IPS DF 4.7 (cell line): Measurements from ENCODE around the gene SYNDIG1.
"Not testable (repeated sequence)": the region's sequence is repeated elsewhere in the genome, so short reads cannot be mapped to it uniquely, and the experiment has no call there.

Experiments
- DNase-seq: peaks from one replicate; pipeline ENCODE4 v3.0.0-alpha.2; 2013; ENCODE audit warnings: low spot score; ENCODE audit errors: extremely low read depth

The SYNDIG1 gene

DNA sequence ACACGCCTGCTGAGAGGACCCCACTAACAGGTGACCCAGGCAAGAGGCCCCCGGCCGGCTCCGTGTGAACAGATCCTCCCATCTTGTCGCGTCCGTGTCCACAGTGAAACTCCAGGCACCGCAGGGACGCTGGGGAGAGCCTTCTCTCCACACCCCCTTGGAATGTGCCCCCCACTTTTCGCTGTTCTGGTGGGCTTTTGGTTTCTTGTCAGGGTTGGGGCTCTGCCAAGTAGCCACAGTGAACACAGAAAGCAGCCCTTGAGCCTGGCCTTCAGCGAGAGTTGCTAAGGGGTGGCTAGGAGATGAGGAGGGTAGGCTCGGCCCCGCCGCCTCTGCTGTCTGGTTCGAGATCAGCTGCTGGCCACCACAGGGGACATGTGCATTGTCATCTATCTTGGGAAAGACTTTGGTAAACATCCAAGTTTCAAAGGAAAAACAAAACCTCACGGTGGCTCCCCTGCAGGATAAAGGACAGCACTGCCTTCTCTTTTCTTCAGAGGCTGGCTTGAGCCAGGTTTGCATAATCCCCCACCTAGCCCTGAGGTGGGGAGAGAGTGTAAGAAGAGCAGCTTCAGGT is 22.7 kb downstream of the SYNDIG1 start:
- DNase-seq = no peak

GRCh38 chr20:24492698-24493097 is 23.3 kb downstream of the SYNDIG1 start:
- no peak for DNase-seq

GRCh38 chr20:24493181-24493580 is 23.8 kb downstream of the SYNDIG1 start:
- no peak for DNase-seq

DNA sequence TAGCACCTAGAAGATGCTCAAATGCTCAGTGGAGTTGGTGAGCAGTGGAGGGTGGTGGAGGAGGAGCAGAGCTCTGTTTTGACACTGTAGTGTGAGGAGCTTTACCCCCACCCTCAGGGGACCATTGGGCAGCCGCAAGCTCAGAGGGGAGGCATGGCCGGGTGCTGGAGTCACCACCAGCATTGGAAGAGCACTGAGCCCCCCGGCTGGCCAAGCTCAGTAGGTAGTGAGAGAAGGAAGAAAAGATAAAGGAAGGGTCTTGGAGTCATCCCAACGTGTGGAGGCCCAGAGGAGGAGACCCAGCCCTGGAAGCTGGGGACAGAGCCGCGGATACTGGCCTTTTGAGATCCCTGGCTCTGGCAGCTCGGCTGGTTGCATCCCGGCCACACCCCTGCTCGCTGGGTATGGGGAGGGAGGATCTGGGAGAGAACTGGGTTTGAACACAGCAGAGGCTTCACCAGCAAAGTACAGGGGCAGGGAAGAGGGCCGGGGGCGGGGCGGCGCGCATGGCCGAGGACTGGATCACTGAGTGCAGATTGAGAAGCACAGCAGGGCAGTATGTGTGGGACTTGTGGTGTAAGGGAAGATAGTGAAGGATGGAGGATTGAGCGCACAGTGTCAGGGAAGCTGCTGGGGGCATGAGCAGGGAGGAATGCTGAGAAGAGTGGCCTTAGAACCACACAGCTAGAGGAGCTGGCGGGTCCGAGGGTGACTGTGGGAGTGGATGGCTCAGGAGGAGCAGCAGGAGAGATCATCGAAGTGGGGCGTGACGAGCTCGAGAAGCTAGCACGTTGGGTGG is 24.4 kb downstream of the SYNDIG1 start:
- DNase-seq = no peak

GRCh38 chr20:24494460-24494920 is 25.1 kb downstream of the SYNDIG1 start:
- no peak for DNase-seq

GRCh38 chr20:24495266-24495665 is 25.8 kb downstream of the SYNDIG1 start:
- DNase-seq = no peak

DNA sequence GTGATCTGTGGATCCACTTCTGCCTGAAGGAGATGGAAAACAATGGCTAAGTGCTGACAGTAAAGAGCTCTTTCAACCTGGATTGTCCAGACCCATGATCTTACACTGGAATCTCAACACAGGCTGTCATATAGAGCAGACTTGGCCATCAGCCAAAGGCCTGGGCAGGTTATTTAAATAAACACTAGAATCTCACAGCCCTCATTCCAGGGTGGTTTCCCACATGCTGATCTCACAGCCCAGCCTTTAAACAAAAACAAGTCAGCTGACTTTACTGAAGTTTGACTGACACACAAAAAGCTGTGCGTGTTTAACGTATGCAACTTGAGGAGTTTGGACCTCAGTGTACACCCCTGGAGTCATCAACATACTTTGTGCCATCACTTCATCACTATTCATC is 28.4 kb downstream of the SYNDIG1 start:
- DNase-seq = no peak

GRCh38 chr20:24498641-24499040 is 29.2 kb downstream of the SYNDIG1 start:
- DNase-seq = no peak

GRCh38 chr20:24499472-24499871 is 30.0 kb downstream of the SYNDIG1 start:
- DNase-seq = no peak

DNA sequence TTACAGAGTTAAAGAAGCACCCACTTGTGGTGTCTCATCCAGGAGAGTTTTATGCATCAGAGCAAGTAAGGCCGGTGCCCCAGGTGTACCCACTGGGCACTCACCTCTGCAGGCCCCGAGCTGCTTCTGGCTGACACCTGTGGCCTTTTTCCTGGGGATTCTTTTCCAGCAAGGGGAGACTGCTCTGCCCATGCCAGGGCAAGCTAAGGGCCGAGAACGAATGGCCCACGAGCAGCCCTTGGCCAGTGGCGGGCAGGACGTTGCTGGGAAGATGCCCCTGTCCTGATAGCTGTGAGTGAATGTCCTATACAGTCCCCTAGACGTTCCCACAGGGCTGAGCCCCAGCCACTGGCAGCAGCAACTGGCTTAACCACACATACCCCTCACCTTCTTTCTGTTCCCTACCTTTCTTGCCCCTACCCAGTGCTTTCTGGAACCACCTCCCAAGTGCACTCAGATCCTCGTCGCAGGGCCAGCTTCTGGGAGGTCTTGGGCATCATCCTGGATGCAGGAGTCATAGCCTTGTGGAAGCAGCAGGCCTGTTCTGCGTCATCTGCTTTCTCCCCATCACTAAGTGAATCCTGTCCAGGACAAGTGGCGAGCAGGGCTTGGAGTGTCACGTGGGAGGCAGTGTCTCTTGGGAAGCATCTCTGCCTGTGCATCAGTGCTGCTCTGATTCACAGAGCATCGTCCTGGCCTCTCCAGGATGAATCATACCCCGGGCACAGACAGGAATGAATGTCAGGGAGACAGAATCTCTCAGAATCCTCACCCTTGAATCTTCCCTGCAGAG is 32.5 kb downstream of the SYNDIG1 start:
- no peak for DNase-seq

DNA sequence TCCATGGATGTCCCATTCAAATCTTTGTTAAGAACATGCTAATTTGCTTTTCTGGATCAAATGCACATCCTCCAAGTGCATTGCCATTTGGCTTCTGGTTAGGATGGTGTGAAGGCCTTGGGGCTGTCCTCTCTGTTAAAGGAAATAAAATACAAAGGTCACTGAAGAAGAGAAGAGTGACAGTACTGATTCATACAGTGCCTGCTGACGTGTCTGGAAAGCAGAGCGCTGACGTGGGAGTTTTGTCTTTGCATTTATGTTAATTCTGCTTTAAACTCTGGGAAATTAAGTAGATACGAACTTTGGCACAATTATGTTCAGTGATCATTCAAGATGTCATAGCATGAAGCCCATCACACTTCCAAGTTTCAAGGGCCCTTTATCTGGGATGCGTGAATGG is 33.2 kb downstream of the SYNDIG1 start:
- no peak for DNase-seq

DNA sequence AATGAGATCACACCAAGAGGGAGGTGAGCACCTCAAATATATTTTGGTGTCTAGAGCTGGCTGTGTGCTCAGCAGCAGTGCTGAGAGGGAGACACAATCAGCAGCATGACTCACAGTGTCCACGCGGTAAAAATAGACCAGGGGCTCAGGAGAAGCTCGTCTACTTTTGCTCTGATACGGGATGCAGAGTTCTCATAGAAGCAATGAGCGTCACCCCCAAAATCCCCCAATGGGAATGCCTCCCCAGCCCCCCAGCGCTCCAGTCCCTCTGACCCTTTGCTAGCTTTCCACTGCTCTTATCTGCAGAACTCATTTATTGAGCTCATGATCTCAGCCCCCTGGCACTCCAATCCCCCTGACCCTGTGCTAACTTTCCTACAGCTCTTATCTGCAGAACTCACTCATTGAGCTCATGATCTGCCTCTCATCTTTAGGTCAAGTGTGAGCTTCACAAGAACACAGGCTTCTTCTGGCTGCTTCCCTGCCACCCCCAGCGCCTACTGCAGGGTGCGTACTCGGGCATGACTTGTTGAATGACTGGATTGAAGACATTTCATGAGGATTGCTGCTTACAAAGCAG is 34.0 kb downstream of the SYNDIG1 start:
- DNase-seq = no peak

DNA sequence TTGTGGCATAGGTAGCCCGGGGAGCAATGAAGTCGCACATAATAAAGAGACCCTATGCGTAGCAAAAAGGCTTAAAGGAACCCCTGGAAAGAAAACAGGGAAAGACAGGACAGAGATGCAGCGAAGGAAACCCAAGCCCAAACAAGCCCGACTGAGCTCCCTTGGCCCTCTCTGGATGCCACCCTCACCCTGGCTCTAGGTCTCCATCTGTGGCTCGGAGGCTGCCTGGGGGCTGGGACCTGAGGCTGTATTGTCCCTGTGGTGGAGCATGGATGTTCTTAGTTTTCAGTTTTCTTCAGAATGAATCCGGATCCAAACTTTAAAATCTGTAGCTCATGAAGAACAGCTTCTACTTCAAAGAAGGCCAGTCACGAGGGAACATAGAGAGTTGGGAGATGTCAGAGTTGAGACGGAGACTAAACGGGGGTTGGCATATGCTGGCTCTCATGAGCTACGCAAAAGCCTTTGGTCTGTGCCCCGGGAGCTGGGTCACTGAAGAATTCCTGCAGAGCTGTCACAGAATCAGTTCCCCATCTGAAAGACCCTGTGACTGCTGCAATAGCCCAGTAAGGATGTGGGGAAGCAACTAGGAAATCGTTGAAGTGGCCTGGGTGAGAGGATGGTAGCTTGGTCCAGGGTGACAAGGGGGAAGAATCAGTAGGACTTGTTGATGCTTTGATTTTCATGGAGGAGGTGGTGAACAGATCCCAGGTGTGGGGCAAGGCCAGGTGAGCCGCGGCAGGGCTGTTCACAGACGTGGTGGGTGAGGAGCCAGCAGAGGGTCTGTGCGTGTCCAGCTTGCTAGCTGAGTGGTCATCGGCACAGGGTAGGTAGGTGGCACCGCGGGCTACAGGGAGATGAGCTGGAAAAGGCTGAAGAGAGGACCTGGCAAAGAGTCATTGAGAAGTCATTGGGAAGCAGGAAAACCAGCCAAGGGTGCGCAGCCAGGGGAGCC is 35.2 kb downstream of the SYNDIG1 start:
- DNase-seq = no peak

DNA sequence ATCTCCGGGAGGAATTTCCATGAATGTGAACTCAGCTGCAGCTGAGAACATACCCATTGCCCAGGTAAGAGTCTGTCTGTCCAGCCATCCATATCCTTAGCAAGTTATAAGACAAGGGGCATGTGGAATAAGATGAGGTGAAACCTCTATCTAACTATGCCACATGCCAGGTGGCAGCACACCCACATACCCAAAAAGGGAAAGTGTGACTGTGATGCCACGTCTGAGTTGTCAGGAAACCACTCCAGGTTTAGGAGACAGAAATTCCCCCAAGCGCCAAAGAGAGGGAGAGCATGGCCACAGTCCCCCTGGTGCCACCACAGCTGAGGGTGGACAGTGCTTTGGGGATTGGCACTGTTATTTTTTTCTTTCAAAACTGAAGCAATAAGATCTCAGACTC is 36.7 kb downstream of the SYNDIG1 start:
- no peak for DNase-seq

GRCh38 chr20:24506696-24507095 is 37.3 kb downstream of the SYNDIG1 start:
- no peak for DNase-seq

DNA sequence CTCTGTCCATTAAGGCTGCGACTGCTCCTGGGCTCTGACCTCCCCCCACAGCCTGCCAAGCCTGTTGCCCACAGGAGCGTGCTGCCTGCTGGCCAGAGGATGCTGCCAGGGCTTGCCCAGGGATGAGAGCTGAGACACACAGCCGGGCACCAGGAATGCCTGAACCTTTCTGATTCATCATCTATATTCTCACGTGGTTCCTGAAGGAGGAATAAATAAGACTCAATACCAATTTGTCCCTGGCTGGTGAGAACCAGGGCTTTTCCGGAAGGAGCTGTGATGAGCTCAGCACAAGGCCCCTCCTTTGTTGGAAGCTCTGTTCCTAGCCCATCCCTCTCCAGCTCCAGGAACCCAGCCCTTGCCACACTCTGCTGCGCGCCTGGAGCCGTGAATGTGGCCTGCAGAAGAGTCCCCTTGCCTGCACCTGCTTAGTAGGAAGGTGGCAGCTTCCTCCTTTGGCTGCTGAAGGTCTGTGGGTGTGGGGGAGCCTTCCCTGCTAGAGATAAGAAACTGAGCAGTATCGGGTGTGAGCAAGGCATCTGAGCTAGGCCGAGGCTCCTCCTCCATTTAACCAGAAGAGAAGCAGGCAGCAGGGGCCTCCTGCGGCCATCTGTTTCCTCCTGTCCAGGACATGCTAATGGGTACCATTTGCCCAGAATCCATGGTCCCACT is 37.9 kb downstream of the SYNDIG1 start:
- DNase-seq = no peak

GRCh38 chr20:24512441-24512840 is 43.0 kb downstream of the SYNDIG1 start:
- DNase-seq = not testable (repeated sequence)

- no peak for DNase-seq
Observed at GRCh38 chr20:24518515-24518914, 49.1 kb downstream of the SYNDIG1 start.

DNA sequence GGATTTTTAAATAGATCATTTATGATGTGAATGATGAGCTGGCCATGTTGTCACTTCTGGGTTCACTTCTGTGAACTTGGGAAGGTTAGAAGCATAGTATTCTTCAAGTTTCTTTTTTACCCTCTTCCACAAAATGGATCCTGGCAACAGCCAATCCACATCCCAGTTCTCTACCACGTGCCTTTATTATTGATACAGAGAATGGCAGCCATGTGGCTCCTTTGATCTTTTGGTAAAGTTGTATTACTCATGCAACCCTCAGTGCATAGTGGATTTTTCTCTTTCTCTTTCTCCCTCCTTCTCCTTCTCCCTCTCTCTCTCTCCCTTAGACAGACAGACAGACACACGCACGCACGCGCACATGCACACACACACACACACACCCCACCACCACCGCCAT is 50.0 kb downstream of the SYNDIG1 start:
- no peak for DNase-seq

GRCh38 chr20:24521032-24521431 is 51.6 kb downstream of the SYNDIG1 start:
- DNase-seq = no peak
